Nephron (organoid): ENCODE data around the gene ELOVL4.
A peak's percentile ranks its signal among the peaks of the same experiment; 100 is the strongest.

Experiments used
- H3K27ac Mint-ChIP-seq, 3 experiments: 2 replicates each; pipeline ENCODE4 v1.8.0; 2020; ENCODE audit warnings: mixed read lengths in 3 of 3, mild to moderate bottlenecking in 2 of 3, moderate library complexity in 1 of 3
- H3K27me3 Mint-ChIP-seq: 2 replicates; pipeline ENCODE4 v1.8.0; 2021; ENCODE audit warnings: low read depth, mild to moderate bottlenecking, moderate library complexity, mixed read lengths
- H3K36me3 Mint-ChIP-seq: 2 replicates; pipeline ENCODE4 v1.8.0; 2020; ENCODE audit warnings: low read depth, mixed read lengths
- H3K4me1 Mint-ChIP-seq: 2 replicates; pipeline ENCODE4 v1.8.0; 2020; ENCODE audit warnings: mixed read lengths
- H3K4me3 Mint-ChIP-seq, 3 experiments: 2 replicates each; pipeline ENCODE4 v1.8.0; 2020; ENCODE audit warnings: mild to moderate bottlenecking in 3 of 3, mixed read lengths in 3 of 3, moderate library complexity in 2 of 3
- H3K9me3 Mint-ChIP-seq: 2 replicates; pipeline ENCODE4 v1.8.0; 2020; ENCODE audit warnings: mixed read lengths
- CTCF ChIP-seq, 3 experiments: fragments of 200-600 bp; sonication (generic); IDR thresholded peaks; one replicate each; pipeline ENCODE4 v1.5.0; 2021; ENCODE audit warnings: antibody characterized with exemption in 3 of 3; ENCODE audit not compliant: unreplicated experiment in 3 of 3

ELOVL4 gene

GRCh38 chr6:79888587-79888986 lies 58.8 kb downstream of the ELOVL4 start:
- H3K4me3 Mint-ChIP-seq: no peak overlapping the region
- no peak overlapping the region for H3K27ac Mint-ChIP-seq
- no peaks in the 10 kb centered on the region for H3K36me3 Mint-ChIP-seq
- peaks cover 14% of the 10 kb centered on the region for H3K9me3 Mint-ChIP-seq
- no peaks in the 10 kb centered on the region for H3K4me1 Mint-ChIP-seq
- peaks cover 3% of the 10 kb centered on the region for H3K27me3 Mint-ChIP-seq
- TF ChIP-seq CTCF (IDR thresholded peaks at IDR 0.05; ENCODE audit: unreplicated experiment in 3 of 3): no peak

DNA sequence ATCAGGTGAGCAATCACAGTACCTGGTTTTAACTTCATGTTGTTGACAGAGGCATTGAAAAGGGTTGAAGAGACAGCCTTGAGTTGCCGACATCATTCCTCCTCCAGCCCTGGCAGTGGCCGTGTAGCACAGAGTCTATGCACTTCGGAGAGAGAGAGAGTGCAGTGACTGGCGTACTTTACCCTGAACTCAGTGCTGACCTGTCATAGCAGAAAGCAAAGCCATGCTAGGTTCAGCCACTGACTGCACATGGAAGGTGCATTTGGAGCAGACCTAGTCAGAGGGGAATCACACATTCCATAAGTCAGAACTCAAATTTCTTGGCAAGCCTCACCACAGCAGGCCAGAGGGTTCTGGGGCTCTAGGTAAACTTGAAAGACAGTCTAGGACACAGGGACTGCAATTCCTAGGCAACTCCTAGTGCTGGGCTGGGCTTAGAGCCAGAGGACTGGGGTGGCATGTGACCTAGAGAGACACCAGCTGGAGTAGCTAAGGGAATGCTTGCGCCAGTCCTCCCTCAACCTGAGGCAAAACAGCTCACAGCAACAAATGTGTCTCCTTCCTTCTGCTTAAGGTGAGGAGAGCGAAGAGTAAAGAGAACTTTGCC lies 69.1 kb downstream of the ELOVL4 start:
- peaks cover 4% of the 10 kb centered on the region for H3K27me3 Mint-ChIP-seq
- no peaks in the 10 kb centered on the region for H3K36me3 Mint-ChIP-seq
- peaks cover 12% of the 10 kb centered on the region for H3K9me3 Mint-ChIP-seq

DNA sequence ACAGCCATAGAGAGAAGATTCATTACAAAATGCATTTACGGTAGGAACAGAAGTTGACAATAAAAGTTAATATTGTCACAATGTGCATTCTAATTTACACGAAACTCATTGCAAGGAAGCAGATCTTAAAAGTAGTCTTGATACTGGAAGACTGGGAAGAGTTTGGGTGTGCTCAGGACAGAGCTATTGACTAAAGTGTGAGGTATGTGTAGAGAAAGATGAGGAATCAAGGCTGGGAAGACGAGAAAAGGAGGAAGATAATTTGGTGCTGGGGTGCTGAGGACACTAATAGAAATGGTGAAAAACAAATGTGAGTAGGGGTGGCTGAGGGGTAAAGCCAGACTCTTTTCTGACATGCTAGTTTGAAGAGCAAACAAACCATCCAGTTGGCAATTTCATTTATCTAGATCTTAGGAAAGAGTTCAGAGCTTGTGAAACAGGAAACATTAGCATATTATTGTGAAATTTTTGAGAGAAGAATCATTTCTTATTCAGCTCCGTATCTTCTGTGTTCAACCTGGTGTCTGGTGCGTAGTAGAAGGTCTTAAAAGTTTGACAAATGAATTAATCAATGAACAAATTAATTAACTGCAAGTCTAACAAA lies 72.7 kb downstream of the ELOVL4 start:
- Mint-ChIP-seq H3K36me3 (no peaks in the 10 kb centered on the region), H3K4me1 (no peaks in the 10 kb centered on the region), H3K4me3 (no peak overlapping the region), H3K27ac (no peak overlapping the region), H3K9me3 (peaks cover 3% of the 10 kb centered on the region), H3K27me3 (no peaks in the 10 kb centered on the region)
- no peak for TF ChIP-seq CTCF (IDR thresholded peaks at IDR 0.05; ENCODE audit: unreplicated experiment in 3 of 3)

More for the DNA sequence above, 69.1 kb downstream of the ELOVL4 start:
- no peak overlapping the region for H3K4me3 Mint-ChIP-seq
- TF ChIP-seq CTCF (IDR thresholded peaks at IDR 0.05; ENCODE audit: unreplicated experiment in 3 of 3): no peak
- no peaks in the 10 kb centered on the region for H3K4me1 Mint-ChIP-seq
- no peak overlapping the region for H3K27ac Mint-ChIP-seq

DNA sequence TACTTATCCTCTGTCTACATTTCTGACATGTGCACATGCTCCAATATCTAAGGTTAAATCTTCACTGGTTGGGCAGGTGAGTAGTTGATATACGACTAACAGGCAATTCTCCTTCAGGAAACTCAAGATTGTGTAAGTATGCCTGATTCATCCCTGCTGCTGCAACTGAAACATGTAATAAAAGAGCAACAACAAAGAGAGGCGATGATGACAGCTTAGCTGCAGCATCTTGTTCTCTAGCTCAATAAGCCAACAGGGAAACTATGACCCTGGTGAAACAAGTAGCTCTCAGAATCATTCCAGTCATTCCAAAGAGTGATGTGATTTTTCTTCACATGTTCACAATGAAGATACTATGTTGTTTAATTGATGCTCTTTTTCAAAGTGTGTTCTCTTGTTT lies 74.4 kb downstream of the ELOVL4 start:
- Mint-ChIP-seq H3K27me3 (no peaks in the 10 kb centered on the region), H3K36me3 (no peaks in the 10 kb centered on the region), H3K9me3 (no peaks in the 10 kb centered on the region)

GRCh38 chr6:79872303-79872702 lies 75.0 kb downstream of the ELOVL4 start:
- H3K27me3 Mint-ChIP-seq: no peaks in the 10 kb centered on the region
- no peaks in the 10 kb centered on the region for H3K36me3 Mint-ChIP-seq
- H3K27ac Mint-ChIP-seq: no peak overlapping the region
- no peak overlapping the region for H3K4me3 Mint-ChIP-seq
- H3K9me3 Mint-ChIP-seq: no peaks in the 10 kb centered on the region
- peaks cover 8% of the 10 kb centered on the region for H3K4me1 Mint-ChIP-seq
- TF ChIP-seq CTCF (IDR thresholded peaks at IDR 0.05; ENCODE audit: unreplicated experiment in 3 of 3): no peak

More for the DNA sequence above, 74.4 kb downstream of the ELOVL4 start:
- Mint-ChIP-seq H3K27ac (no peak overlapping the region), H3K4me3 (no peak overlapping the region), H3K4me1 (peaks cover 5% of the 10 kb centered on the region)
- no peak for TF ChIP-seq CTCF (IDR thresholded peaks at IDR 0.05; ENCODE audit: unreplicated experiment in 3 of 3)

DNA sequence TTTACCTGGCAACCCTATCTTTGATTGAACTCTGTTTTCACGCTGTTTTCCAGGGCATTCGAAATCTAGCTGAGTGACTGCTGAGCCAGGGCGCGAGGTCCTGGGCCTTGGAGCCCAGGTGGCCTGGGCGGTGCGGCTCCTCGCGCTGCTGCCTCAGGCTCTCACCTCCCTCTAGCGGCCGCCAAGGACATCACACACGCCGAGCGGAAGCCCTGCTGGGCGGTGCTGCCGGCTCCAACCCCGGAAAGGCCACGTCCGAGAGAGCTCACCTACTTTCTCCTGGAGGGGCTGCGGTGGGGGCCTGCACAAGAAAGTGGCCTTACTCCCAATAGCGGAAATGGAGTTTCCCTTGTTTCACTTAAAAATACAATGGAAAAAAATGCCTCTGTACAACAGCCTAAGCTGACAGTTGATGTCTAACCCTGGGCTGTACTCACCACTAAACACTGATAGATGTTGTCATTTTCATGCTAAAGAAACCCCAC lies 77.7 kb downstream of the ELOVL4 start:
- H3K27me3 Mint-ChIP-seq: no peaks in the 10 kb centered on the region
- peak overlapping the region; percentile 60 to 66 (median 65) for H3K4me3 Mint-ChIP-seq
- H3K27ac Mint-ChIP-seq: no peak overlapping the region
- TF ChIP-seq CTCF (IDR thresholded peaks at IDR 0.05; ENCODE audit: unreplicated experiment in 3 of 3): peak; percentile 90 to 95 (median 94)
- peaks cover 8% of the 10 kb centered on the region for H3K4me1 Mint-ChIP-seq
- H3K9me3 Mint-ChIP-seq: no peaks in the 10 kb centered on the region
- no peaks in the 10 kb centered on the region for H3K36me3 Mint-ChIP-seq
